Measurements from ENCODE around the gene HLA-F.

DNA sequence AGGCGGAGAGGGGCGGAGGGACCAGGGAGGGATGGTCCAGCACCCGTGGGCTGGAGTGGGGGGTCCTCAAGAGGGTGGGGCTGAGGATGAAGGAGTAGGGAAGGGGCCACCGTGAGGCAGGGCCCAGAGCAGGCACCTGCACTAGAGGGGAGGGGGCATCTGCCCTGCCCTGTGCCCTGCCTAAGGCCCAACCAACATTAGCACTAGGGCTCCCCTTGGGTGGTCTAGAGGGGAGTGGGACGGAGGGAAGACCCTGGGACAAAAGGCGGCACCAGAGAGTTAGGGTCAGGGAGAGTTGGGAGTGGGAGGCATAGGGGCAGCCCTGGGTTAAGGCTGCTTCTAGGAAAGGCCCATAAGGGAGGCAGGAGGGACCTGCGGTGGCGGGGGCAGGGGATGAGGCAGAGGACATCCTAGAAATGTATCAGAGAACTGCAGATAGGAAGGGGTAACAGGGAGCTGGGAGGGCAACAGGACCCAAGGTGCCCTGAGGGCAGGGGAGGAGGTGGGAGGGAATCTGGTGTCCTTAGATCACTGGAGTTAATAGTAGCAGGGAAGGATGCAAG is 24.5 kb downstream of the HLA-F start:
- TF ChIP-seq, protein P1, sequence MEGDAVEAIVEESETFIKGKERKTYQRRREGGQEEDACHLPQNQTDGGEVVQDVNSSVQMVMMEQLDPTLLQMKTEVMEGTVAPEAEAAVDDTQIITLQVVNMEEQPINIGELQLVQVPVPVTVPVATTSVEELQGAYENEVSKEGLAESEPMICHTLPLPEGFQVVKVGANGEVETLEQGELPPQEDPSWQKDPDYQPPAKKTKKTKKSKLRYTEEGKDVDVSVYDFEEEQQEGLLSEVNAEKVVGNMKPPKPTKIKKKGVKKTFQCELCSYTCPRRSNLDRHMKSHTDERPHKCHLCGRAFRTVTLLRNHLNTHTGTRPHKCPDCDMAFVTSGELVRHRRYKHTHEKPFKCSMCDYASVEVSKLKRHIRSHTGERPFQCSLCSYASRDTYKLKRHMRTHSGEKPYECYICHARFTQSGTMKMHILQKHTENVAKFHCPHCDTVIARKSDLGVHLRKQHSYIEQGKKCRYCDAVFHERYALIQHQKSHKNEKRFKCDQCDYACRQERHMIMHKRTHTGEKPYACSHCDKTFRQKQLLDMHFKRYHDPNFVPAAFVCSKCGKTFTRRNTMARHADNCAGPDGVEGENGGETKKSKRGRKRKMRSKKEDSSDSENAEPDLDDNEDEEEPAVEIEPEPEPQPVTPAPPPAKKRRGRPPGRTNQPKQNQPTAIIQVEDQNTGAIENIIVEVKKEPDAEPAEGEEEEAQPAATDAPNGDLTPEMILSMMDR (IDR thresholded peaks at IDR 0.05; ENCODE audit: borderline replicate concordance, extremely low read depth, low read length, poor library complexity, severe bottlenecking), result no peak
- TF ChIP-seq EZH2 (IDR thresholded peaks at IDR 0.05; ENCODE audit: borderline replicate concordance, low read depth, low read length, severe bottlenecking), result no peak

Measured in DND-41 (cell line).